Hematopoietic multipotent progenitor cell treated with erythropoietin and hydrocortisone succinate and interleukin-3 and kit ligand, for 15 days (in vitro differentiated cells): ENCODE measurements around the gene TIE1.

Source experiments
- DNase-seq: peaks from one replicate; pipeline ENCODE4 v3.0.0-alpha.2; 2015; ENCODE audit warnings: low spot score

TIE1 gene

GRCh38 chr1:43312663-43313515 is 12.1 kb downstream of the TIE1 start:
- no peak for DNase-seq

GRCh38 chr1:43313771-43314170 is 13.0 kb downstream of the TIE1 start:
- DNase-seq = no peak

GRCh38 chr1:43314233-43314632 is 13.5 kb downstream of the TIE1 start:
- DNase-seq = no peak

- DNase-seq = no peak
These were observed 14.7 kb downstream of the TIE1 start for GRCh38 chr1:43315481-43315880.

- DNase-seq = no peak
These were observed 15.4 kb downstream of the TIE1 start for GRCh38 chr1:43315963-43316737.

GRCh38 chr1:43316738-43317520 is 16.1 kb downstream of the TIE1 start:
- no peak for DNase-seq

- no peak for DNase-seq
These were observed 17.2 kb downstream of the TIE1 start for GRCh38 chr1:43317817-43318471.

- no peak for DNase-seq
These were observed 18.0 kb downstream of the TIE1 start for GRCh38 chr1:43318831-43319230.

- no peak for DNase-seq
These were observed 18.5 kb downstream of the TIE1 start for GRCh38 chr1:43319288-43319687.

- DNase-seq = no peak
These were observed 19.0 kb downstream of the TIE1 start for GRCh38 chr1:43319766-43320165.

GRCh38 chr1:43321331-43321891 is 20.6 kb downstream of the TIE1 start:
- no peak for DNase-seq

GRCh38 chr1:43322506-43322905 is 21.7 kb downstream of the TIE1 start:
- no peak for DNase-seq

GRCh38 chr1:43324810-43325209 is 24.0 kb downstream of the TIE1 start:
- DNase-seq = no peak

- no peak for DNase-seq
These were observed 24.6 kb downstream of the TIE1 start for GRCh38 chr1:43325381-43325780.

- DNase-seq = no peak
These were observed 26.9 kb downstream of the TIE1 start for GRCh38 chr1:43327549-43328292.

- DNase-seq = peak; percentile 51
These were observed 29.4 kb downstream of the TIE1 start for GRCh38 chr1:43329995-43330751.

GRCh38 chr1:43331688-43332087 is 30.9 kb downstream of the TIE1 start:
- no peak for DNase-seq

- DNase-seq = no peak
These were observed 33.8 kb downstream of the TIE1 start for GRCh38 chr1:43334453-43335205.

- no peak for DNase-seq
These were observed 36.8 kb downstream of the TIE1 start, which contains the start of gene MPL for GRCh38 chr1:43337588-43337987. Gene MPL, plus strand, starts transcription at chr1:43337818. Its CDS starts 31 bp downstream, at chr1:43337849.
